Thymus (tissue), 11 donors: ENCODE measurements around the gene LHX4. TPM values are rescaled to one million over a fixed set of nuclear protein-coding genes. Genes with fewer than 3 reads are reported as not detected.

Experiments
- DNase-seq, 9 donors: peaks; one replicate each; pipeline ENCODE4 v3.0.0-alpha.2; 2013; ENCODE audit warnings: low spot score in 9 of 9, low read depth in 6 of 9, missing footprints in 1 of 9
- H3K27ac ChIP-seq, 2 donors: one replicate each; pipeline ENCODE4 v1.5.1; 2013; ENCODE audit warnings: control low read depth in 1 of 2, low read depth in 1 of 2, low read length in 1 of 2, mild to moderate bottlenecking in 1 of 2, moderate library complexity in 1 of 2
- H3K27me3 ChIP-seq, 2 donors: one replicate each; pipeline ENCODE4 v1.5.1; 2013; ENCODE audit warnings: low read length in 1 of 2; ENCODE audit not compliant: control insufficient read depth in 2 of 2, insufficient read depth in 1 of 2
- H3K36me3 ChIP-seq, 2 donors: one replicate each; pipeline ENCODE4 v1.5.1; 2013; ENCODE audit warnings: low read length in 1 of 2, mild to moderate bottlenecking in 1 of 2, moderate library complexity in 1 of 2; ENCODE audit not compliant: control insufficient read depth in 2 of 2, insufficient read depth in 2 of 2
- H3K4me1 ChIP-seq, 2 donors: one replicate each; pipeline ENCODE4 v1.5.1; 2013; ENCODE audit warnings: low read length in 2 of 2; ENCODE audit not compliant: control insufficient read depth in 2 of 2, insufficient read depth in 2 of 2
- H3K4me3 ChIP-seq, 2 donors: one replicate each; pipeline ENCODE4 v1.5.1; 2013; ENCODE audit warnings: low read length in 2 of 2, control low read depth in 1 of 2, mild to moderate bottlenecking in 1 of 2
- H3K9me3 ChIP-seq, 2 donors: one replicate each; pipeline ENCODE4 v1.5.1; 2013; ENCODE audit warnings: low read length in 1 of 2, mild to moderate bottlenecking in 1 of 2; ENCODE audit not compliant: control insufficient read depth in 2 of 2, insufficient read depth in 1 of 2
- WGBS: extraction: QIAGEN DNeasy Blood & Tissue Kit; methylation state at CpG from one replicate; pipeline ENCODE4 v1.1.7; 2013; 5-methylcytosine and 5-hydroxymethylcytosine counted together
- polyA plus RNA-seq: library from polyadenylated mRNA; stranded (reverse); fragments of 200-250 nt; gene quantifications from one replicate; pipeline ENCODE4 v1.2.3, GENCODE V29; 2013
- total RNA-seq: library from RNA; stranded (reverse); fragments of 120-200 nt; gene quantifications from one replicate; pipeline ENCODE4 v1.2.4, GENCODE V29; 2013
- donor health status: healthy.

Gene LHX4
- total and polyA plus RNA-seq, 2 donors: 0.05 TPM

DNA sequence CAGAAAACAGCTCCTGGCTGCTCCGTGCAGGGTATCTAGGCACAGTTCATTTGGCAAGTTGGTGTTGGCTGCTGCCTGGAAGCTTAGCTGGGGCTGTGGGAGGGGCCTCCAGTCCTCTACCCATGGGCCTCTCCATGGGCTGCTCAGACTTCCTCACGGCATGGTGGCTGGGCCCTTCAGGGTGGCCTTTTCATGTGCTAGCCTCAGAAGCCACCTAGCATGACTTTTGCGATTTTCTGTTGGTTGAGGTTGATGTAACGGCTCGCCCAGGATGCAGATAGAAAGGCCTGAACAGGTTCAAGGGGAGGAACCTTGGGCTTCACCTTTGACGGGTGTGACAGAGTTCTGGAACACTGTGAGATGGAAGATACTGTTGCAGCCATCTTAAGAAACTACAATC is 25.8 kb upstream of the LHX4 start:
- H3K9me3 ChIP-seq: no peaks in the 10 kb centered on the region
- no peak overlapping the region for H3K27ac ChIP-seq
- no peaks in the 10 kb centered on the region for H3K4me1 ChIP-seq
- 93% methylated on average over 6 of the region's 6 CpGs for WGBS
- no peaks in the 10 kb centered on the region for H3K36me3 ChIP-seq
- no peak for DNase-seq
- no peak overlapping the region for H3K4me3 ChIP-seq
- no peaks in the 10 kb centered on the region for H3K27me3 ChIP-seq

DNA sequence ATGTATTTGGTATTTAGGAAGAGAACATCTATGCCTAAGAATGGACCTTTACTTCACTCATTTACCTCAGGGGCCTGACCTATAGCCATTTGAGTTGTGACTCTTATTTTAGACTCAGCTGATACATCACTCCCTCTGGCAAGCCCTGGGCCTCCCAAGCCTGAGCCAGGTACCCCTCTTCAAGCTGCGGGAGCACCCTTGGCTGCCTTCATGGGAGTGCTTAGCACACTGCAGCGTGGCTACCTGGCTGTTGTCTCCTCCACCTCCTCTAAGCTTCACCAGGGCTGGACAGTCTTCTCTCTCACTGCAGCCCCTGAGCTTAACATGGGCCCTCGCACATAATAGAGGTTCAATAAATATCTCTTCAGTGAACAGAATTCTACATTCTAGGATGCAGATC is 23.5 kb upstream of the LHX4 start:
- Histone ChIP-seq H3K27ac (no peak overlapping the region), H3K27me3 (no peaks in the 10 kb centered on the region), H3K36me3 (no peaks in the 10 kb centered on the region), H3K4me3 (no peak overlapping the region), H3K4me1 (no peaks in the 10 kb centered on the region), H3K9me3 (no peaks in the 10 kb centered on the region)
- no peak for DNase-seq
- 98% methylated on average over 3 of the region's 3 CpGs for WGBS

DNA sequence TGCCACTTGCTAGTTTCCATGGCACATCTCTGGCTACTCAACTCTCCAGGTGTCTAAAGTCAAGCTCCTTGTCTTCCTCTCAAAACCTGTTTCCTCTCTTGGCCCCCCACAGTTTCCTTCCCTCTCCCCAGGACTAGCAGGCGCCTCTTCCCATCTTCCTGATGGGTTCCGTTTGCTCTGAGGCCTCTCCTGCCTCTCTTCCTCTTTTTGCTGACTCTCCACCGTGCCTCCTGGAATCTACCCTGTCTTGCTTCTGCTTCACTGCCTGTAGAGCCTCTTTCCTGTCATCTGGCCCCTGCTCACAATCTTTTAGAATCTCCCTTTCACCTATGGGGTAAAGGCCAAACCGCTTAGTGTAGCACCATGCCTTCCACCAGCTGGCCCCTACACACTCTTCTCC is 21.8 kb upstream of the LHX4 start:
- H3K9me3 ChIP-seq: no peaks in the 10 kb centered on the region
- H3K4me1 ChIP-seq: peaks cover 0 to under 1% of the 10 kb centered on the region in 2 donors
- no peaks in the 10 kb centered on the region for H3K36me3 ChIP-seq
- WGBS: 38% methylated on average over 4 of the region's 4 CpGs
- no peaks in the 10 kb centered on the region for H3K27me3 ChIP-seq
- DNase-seq: no peak
- no peak overlapping the region for H3K27ac ChIP-seq
- no peak overlapping the region for H3K4me3 ChIP-seq

DNA sequence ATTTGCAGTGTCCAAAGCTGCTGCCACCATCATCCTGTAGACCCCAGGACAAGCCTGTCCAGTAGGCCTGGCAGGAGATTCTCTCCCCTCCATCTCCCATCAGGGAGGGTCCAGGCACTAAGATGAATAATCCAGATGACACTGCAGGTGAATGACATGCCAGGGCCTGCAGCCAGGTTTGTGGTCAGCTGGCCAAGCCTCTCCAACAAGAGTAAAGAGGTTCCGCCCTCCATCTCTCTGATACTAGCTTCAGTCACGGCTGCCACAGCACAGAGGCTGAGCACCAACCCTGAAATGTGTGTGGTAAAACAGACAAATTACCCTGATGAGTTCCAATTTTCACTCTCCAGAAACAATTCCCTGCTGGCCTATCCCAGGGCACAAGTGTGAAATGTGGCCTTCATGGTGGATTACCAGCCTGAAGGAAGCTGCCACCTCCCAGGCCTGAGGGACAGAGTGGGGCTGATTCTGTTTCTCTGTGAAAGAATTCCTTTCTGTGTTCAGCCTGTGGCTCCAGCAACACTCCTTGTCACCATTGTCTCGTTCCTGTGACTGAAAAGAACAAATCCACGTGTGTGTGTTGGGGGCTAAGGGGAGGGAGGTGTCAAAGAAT is 19.9 kb upstream of the LHX4 start:
- no peaks in the 10 kb centered on the region for H3K27me3 ChIP-seq
- H3K4me1 ChIP-seq: peaks cover 6 to 8% of the 10 kb centered on the region in 2 donors
- no peaks in the 10 kb centered on the region for H3K36me3 ChIP-seq
- H3K27ac ChIP-seq: no peak overlapping the region
- DNase-seq: no peak
- WGBS: 95% methylated on average over 4 of the region's 4 CpGs
- H3K9me3 ChIP-seq: no peaks in the 10 kb centered on the region
- no peak overlapping the region for H3K4me3 ChIP-seq

DNA sequence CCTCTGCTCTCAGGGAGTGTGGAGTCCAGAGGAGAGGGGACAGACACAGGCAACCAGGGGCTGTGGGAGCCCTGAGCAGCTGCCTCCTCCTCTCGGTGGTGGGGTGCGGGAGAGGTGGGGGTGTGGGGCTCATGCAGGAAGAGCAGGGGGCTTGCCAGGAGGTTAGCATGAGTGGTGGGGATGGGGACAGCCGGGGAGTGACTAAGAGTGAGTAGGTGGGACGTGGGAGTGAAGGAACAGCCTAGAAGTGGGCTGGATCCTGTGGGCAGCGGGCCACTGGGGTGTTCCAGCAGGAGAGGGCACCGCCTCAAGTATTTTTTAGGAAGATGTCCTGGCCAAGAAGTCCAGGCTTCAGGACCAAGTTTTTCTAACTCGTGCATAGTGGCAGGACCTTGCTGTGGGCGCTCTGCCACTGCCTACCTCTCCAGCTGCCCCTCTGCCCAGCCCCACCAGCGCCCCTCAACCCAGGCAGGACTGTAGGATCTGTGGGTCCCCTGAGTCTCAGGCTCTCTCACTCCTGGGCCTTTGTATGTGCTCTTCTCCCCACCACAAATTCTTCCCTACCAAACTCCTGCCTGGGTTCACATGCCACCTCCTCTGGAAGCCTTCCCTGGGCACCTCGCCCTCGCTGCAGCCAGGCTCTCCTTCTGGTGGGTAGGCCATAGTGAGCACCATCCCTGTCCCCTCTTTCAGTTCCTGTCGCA is 18.8 kb upstream of the LHX4 start:
- DNase-seq: no peak
- 95% methylated on average over 12 of the region's 12 CpGs for WGBS
- no peaks in the 10 kb centered on the region for H3K36me3 ChIP-seq

DNA sequence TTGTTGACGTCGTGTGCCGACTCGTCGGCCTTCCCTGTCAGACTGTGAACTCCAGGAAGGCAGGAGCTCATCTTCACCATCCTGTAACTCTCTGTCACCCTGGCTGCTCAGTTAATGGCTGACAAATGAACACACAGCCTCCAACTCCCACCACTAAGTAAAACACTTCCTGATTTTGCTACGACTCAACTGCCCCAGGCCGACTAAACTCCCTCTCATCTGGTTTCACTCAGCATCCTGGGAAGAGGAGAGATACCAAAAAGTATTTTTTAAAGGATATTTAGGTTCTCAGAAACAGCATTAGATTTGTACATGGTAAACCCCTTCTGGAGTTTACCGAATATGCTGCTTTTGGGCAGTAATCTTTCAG is 18.2 kb upstream of the LHX4 start:
- H3K4me3 ChIP-seq: no peak overlapping the region
- DNase-seq: no peak
- peaks cover 6 to 8% of the 10 kb centered on the region in 2 donors for H3K4me1 ChIP-seq
- WGBS: 91% methylated on average over 8 of the region's 8 CpGs
- H3K9me3 ChIP-seq: no peaks in the 10 kb centered on the region
- H3K27ac ChIP-seq: no peak overlapping the region
- H3K36me3 ChIP-seq: no peaks in the 10 kb centered on the region
- no peaks in the 10 kb centered on the region for H3K27me3 ChIP-seq

More for the DNA sequence above, 18.8 kb upstream of the LHX4 start:
- Histone ChIP-seq H3K27me3 (no peaks in the 10 kb centered on the region), H3K4me3 (no peak overlapping the region), H3K4me1 (peaks cover 6 to 8% of the 10 kb centered on the region in 2 donors), H3K27ac (no peak overlapping the region), H3K9me3 (no peaks in the 10 kb centered on the region)

DNA sequence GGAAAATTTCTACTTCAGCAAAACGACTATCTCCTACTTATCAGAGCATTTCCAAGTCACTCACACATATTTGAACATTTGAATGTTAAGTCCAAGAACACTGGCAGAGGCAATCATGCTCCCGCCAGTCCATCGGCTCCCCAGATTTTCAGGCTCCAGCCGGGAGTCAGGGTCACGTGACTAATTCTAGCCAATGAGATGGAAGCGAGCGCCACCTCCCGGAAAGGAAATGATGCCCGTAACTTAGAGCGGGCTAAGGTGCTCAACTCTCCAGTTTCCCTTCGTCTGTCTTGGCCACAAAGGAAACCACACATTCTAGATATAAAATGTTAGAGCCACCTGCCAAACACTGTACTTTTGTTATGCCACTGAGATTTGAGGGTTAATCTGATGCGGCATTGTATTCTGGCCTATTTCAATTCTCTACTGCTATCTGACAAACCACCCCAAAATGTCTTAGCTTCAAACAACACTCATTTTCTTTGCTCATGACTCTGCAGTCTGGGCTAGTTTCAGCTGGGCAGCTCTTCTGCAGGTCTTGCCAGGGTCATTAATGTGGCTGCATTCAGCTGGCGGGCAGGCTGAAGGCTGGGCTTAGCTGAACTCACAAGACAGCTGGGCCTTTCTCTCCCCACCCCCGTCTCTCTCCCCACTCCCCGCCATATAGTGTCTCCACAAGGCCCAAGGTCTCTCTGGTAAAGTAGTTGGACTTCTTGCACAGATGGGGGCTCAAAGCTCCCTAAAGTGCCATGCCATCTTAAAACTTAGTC is 16.5 kb upstream of the LHX4 start:
- Histone ChIP-seq H3K4me3 (no peak overlapping the region), H3K27me3 (no peaks in the 10 kb centered on the region), H3K9me3 (no peaks in the 10 kb centered on the region), H3K4me1 (peaks cover 6 to 8% of the 10 kb centered on the region in 2 donors), H3K36me3 (no peaks in the 10 kb centered on the region), H3K27ac (no peak overlapping the region)
- 38% methylated on average over 15 of the region's 15 CpGs for WGBS
- DNase-seq: peak in 1 of 9 donors; percentile 71

DNA sequence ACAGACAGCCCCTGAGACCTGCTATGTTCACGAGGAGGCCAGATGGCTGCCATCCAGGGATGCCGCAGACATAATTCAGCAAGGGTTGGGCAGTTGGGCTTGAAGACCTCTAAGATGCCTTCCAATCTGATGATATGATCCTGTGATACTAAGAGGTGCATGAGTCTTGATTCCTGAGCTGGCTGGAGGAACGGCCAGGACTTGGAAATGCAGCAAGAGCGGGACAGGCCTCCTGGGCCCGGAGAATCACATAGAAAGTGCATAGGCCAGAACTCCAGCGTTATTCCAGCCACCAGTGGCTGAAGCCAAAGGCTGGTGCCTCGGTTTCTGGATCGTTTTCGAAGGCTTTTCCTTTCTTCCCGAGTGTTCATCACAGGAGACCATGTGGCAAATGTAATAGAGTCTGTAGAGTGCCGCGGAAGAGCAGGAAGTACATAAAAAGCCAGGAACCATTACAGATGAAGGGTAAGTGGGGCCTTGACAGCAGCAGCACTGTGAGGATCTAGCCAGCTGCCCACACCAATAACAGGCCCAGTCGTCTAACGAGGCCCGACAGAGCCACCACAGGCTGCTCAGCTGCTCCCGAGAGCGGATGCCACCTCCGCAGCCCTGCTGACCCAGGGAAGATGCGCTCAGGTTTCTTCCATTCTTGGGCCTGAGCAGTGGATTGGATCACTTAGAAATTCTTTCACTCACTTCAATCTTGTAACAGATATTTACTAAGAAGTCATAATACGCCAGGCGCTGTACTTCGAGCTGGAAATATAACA is 14.0 kb upstream of the LHX4 start:
- Histone ChIP-seq H3K9me3 (no peaks in the 10 kb centered on the region), H3K36me3 (no peaks in the 10 kb centered on the region), H3K4me3 (no peak overlapping the region), H3K4me1 (peaks cover 6 to 8% of the 10 kb centered on the region in 2 donors), H3K27ac (no peak overlapping the region), H3K27me3 (peaks cover 0 to 8% of the 10 kb centered on the region in 2 donors)
- 96% methylated on average over 22 of the region's 22 CpGs for WGBS
- DNase-seq: no peak
